Measurements from ENCODE around the gene VAX1.

The VAX1 gene

DNA sequence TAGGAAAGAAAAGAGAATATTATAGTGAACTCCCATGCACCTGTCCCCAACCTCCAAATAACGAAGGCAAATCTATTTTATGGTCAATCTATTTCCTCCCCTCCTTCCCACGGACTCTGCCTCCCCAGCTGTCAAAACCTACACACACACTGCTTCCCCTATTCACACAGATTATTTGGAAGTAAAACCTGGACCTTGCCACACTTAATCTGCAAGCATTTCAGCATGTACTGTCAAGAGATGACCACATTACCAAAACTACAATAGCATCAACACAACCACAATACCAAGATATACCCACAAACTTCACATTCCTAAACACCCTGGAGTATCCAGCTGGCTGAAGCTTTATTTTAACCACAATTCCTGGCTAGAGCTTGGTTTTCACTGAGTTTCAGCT is 31.4 kb upstream of the VAX1 start:
- H2AFZ ChIP-seq (ENCODE audit: low read depth, low read length, severe bottlenecking): no peak overlapping the region
- H3K9me3 ChIP-seq (ENCODE audit: insufficient read depth, low read length): no peaks in the 10 kb centered on the region
- H3K9me2 ChIP-seq (replicated peaks; ENCODE audit: insufficient read depth, low read length): no peaks in the 10 kb centered on the region
- H3K9ac ChIP-seq (ENCODE audit: low read length): no peak overlapping the region
- H3K36me3 ChIP-seq (ENCODE audit: low read length): no peaks in the 10 kb centered on the region
- H3K4me2 ChIP-seq (ENCODE audit: low read depth, low read length, poor library complexity, severe bottlenecking): no peak overlapping the region
- H3K27ac ChIP-seq (ENCODE audit: low read depth, low read length): no peak overlapping the region
- no peaks in the 10 kb centered on the region for H4K20me1 ChIP-seq (ENCODE audit: low read depth, low read length)
- TF ChIP-seq EZH2phosphoT487 (conservative IDR thresholded peaks at IDR 0.05; ENCODE audit: low read length): no peak
- TF ChIP-seq, protein P1, sequence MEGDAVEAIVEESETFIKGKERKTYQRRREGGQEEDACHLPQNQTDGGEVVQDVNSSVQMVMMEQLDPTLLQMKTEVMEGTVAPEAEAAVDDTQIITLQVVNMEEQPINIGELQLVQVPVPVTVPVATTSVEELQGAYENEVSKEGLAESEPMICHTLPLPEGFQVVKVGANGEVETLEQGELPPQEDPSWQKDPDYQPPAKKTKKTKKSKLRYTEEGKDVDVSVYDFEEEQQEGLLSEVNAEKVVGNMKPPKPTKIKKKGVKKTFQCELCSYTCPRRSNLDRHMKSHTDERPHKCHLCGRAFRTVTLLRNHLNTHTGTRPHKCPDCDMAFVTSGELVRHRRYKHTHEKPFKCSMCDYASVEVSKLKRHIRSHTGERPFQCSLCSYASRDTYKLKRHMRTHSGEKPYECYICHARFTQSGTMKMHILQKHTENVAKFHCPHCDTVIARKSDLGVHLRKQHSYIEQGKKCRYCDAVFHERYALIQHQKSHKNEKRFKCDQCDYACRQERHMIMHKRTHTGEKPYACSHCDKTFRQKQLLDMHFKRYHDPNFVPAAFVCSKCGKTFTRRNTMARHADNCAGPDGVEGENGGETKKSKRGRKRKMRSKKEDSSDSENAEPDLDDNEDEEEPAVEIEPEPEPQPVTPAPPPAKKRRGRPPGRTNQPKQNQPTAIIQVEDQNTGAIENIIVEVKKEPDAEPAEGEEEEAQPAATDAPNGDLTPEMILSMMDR (IDR thresholded peaks at IDR 0.05; ENCODE audit: insufficient read depth, low read length, poor library complexity, severe bottlenecking): no peak
- H3F3A ChIP-seq (ENCODE audit: insufficient read depth): no peaks in the 10 kb centered on the region
- H3K27me3 ChIP-seq (ENCODE audit: low read length): no peaks in the 10 kb centered on the region
- H3K79me2 ChIP-seq (ENCODE audit: insufficient read depth, low read length): no peaks in the 10 kb centered on the region
- no peak overlapping the region for H3K4me3 ChIP-seq (ENCODE audit: insufficient read depth, low read length, poor library complexity, severe bottlenecking)

DNA sequence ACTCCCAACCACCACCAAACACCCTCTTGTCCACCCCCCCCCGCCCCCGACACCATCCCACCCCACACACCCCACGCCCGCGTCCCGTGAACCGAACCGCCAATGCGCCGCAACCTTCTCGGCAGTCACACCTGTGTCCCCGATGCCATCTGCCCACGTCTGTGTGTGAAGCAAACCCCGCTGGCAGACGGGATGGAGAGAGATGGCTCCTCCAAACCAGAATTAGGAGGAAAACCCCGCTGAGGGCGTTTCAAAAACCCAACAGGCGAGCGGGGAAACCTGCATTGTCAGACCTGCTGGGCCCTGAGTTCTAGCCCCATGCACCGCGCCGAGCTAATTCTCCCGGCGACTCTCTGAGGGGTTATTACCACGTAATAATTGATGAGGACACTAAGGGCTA is 30.7 kb upstream of the VAX1 start:
- H3F3A ChIP-seq (ENCODE audit: insufficient read depth): no peaks in the 10 kb centered on the region
- no peak overlapping the region for H3K4me3 ChIP-seq (ENCODE audit: insufficient read depth, low read length, poor library complexity, severe bottlenecking)
- no peaks in the 10 kb centered on the region for H3K27me3 ChIP-seq (ENCODE audit: low read length)
- no peaks in the 10 kb centered on the region for H4K20me1 ChIP-seq (ENCODE audit: low read depth, low read length)
- no peaks in the 10 kb centered on the region for H3K9me3 ChIP-seq (ENCODE audit: insufficient read depth, low read length)
- H3K9ac ChIP-seq (ENCODE audit: low read length): no peak overlapping the region
- no peaks in the 10 kb centered on the region for H3K9me2 ChIP-seq (replicated peaks; ENCODE audit: insufficient read depth, low read length)
- H3K4me2 ChIP-seq (ENCODE audit: low read depth, low read length, poor library complexity, severe bottlenecking): no peak overlapping the region
- H3K36me3 ChIP-seq (ENCODE audit: low read length): no peaks in the 10 kb centered on the region
- TF ChIP-seq, protein P1 (IDR thresholded peaks at IDR 0.05; ENCODE audit: insufficient read depth, low read length, poor library complexity, severe bottlenecking): no peak
- TF ChIP-seq EZH2phosphoT487 (conservative IDR thresholded peaks at IDR 0.05; ENCODE audit: low read length): no peak
- H2AFZ ChIP-seq (ENCODE audit: low read depth, low read length, severe bottlenecking): no peak overlapping the region
- no peaks in the 10 kb centered on the region for H3K79me2 ChIP-seq (ENCODE audit: insufficient read depth, low read length)
- no peak overlapping the region for H3K27ac ChIP-seq (ENCODE audit: low read depth, low read length)

DNA sequence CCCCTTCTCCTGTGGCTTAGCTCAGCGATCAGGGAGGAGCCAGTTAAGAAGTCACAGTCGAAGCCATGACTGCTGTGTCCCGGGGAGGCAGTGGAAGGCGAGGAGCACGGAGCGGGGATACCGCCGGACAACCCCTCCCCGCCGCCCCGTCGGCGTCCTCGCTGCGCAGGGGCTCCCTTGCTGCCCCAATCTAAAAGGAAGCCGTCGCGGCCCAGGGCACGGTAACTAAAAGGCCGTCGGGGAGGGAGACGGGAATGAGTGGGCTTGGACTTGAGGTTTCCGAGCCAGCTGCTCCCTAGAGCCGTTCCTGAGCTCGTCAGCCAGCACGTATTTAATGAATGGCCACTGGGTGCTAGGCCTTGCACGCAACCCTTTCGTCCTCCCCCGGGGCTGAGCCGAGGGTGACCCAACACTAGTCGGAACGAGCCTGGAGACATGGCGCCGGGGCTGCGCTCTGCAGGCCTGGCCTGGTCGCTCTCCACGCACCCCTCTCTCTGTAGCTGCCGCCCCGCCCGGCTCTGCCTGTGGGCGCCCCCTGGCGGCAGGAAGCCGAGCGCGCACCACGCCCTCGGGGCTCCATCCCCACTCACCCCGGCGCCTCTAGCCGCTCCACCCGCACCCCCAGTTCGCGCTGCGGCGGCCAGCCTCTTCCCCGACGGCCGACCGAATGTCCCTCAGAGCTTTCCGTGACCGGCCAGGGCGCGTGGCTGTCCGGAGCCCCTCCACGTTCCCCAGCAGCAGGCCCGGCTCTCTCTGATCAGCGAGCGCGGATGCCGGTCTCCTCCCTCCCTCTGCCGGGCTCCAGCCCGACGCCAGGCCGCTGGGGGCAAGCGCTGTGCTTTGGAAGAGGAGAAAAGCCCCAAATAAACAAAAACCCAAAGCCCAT is 30.0 kb upstream of the VAX1 start:
- no peak for TF ChIP-seq EZH2phosphoT487 (conservative IDR thresholded peaks at IDR 0.05; ENCODE audit: low read length)
- TF ChIP-seq, protein P1 (IDR thresholded peaks at IDR 0.05; ENCODE audit: insufficient read depth, low read length, poor library complexity, severe bottlenecking): peak; percentile 72
- Histone ChIP-seq H3K27me3 (ENCODE audit: low read length) (no peaks in the 10 kb centered on the region), H3K27ac (ENCODE audit: low read depth, low read length) (no peak overlapping the region), H2AFZ (ENCODE audit: low read depth, low read length, severe bottlenecking) (no peak overlapping the region), H3K9me2 (replicated peaks; ENCODE audit: insufficient read depth, low read length) (no peaks in the 10 kb centered on the region), H3K4me3 (ENCODE audit: insufficient read depth, low read length, poor library complexity, severe bottlenecking) (no peak overlapping the region), H3K36me3 (ENCODE audit: low read length) (no peaks in the 10 kb centered on the region), H3K9ac (ENCODE audit: low read length) (no peak overlapping the region), H3K79me2 (ENCODE audit: insufficient read depth, low read length) (no peaks in the 10 kb centered on the region), H4K20me1 (ENCODE audit: low read depth, low read length) (no peaks in the 10 kb centered on the region), H3F3A (ENCODE audit: insufficient read depth) (no peaks in the 10 kb centered on the region), H3K4me2 (ENCODE audit: low read depth, low read length, poor library complexity, severe bottlenecking) (no peak overlapping the region), H3K9me3 (ENCODE audit: insufficient read depth, low read length) (no peaks in the 10 kb centered on the region)
